ENCODE results near the gene CSPG4. TPM values are rescaled to one million over a fixed set of nuclear protein-coding genes. Genes with fewer than 3 reads are reported as not detected.
"Not testable (repeated sequence)": the region's sequence is repeated elsewhere in the genome, so short reads cannot be mapped to it uniquely, and the experiment has no call there.

CSPG4 gene
- total and polyA plus RNA-seq, 9 donors: 56.6 to 110 (median 85.1) TPM

- H3K4me3 ChIP-seq (ENCODE audit: low read length); H3K27me3 ChIP-seq (ENCODE audit: control insufficient read depth, insufficient read depth, low read length); H3K9me3 ChIP-seq (replicated peaks; ENCODE audit: control insufficient read depth, low read depth, low read length); H3K36me3 ChIP-seq (ENCODE audit: control insufficient read depth, insufficient read depth, low read length); DNase-seq: not testable (repeated sequence)
- no CpG with 5 or more reads among the region's 10 CpGs for WGBS (ENCODE audit: insufficient coverage)
- Histone ChIP-seq H3K27ac (ENCODE audit: low read length) (peak overlapping the region; percentile 69), H3K4me1 (ENCODE audit: control insufficient read depth, insufficient read depth, low read length) (peaks cover 66% of the 10 kb centered on the region)
Observed at GRCh38 chr15:75716249-75716950, 3.8 kb upstream of the CSPG4 start.

GRCh38 chr15:75715312-75715832 is 2.7 kb upstream of the CSPG4 start:
- WGBS (ENCODE audit: insufficient coverage): 60% methylated on average over 4 of the region's 10 CpGs
- not testable (repeated sequence) for H3K27me3 ChIP-seq (ENCODE audit: control insufficient read depth, insufficient read depth, low read length); DNase-seq; H3K4me3 ChIP-seq (ENCODE audit: low read length); H3K36me3 ChIP-seq (ENCODE audit: control insufficient read depth, insufficient read depth, low read length); H3K9me3 ChIP-seq (replicated peaks; ENCODE audit: control insufficient read depth, low read depth, low read length)
- Histone ChIP-seq H3K4me1 (ENCODE audit: control insufficient read depth, insufficient read depth, low read length) (peaks cover 60% of the 10 kb centered on the region), H3K27ac (ENCODE audit: low read length) (peak overlapping the region; percentile 57)

GRCh38 chr15:75714195-75714594 is 1.5 kb upstream of the CSPG4 start:
- Histone ChIP-seq H3K36me3 (ENCODE audit: control insufficient read depth, insufficient read depth, low read length) (no peaks in the 10 kb centered on the region), H3K27ac (ENCODE audit: low read length) (peak overlapping the region; percentile 20), H3K9me3 (replicated peaks; ENCODE audit: control insufficient read depth, low read depth, low read length) (no peaks in the 10 kb centered on the region), H3K4me1 (ENCODE audit: control insufficient read depth, insufficient read depth, low read length) (peaks cover 70% of the 10 kb centered on the region), H3K27me3 (ENCODE audit: control insufficient read depth, insufficient read depth, low read length) (peaks cover 8% of the 10 kb centered on the region), H3K4me3 (ENCODE audit: low read length) (no peak overlapping the region)
- 88% methylated on average over 2 of the region's 3 CpGs for WGBS (ENCODE audit: insufficient coverage)
- no peak for DNase-seq

- H3K27me3 ChIP-seq (ENCODE audit: control insufficient read depth, insufficient read depth, low read length): peaks cover 6% of the 10 kb centered on the region
- H3K27ac ChIP-seq (ENCODE audit: low read length): peak overlapping the region; percentile 80
- 24% methylated on average over 8 of the region's 9 CpGs for WGBS (ENCODE audit: insufficient coverage)
- H3K36me3 ChIP-seq (ENCODE audit: control insufficient read depth, insufficient read depth, low read length): no peaks in the 10 kb centered on the region
- peak; percentile 84 for DNase-seq
- H3K9me3 ChIP-seq (replicated peaks; ENCODE audit: control insufficient read depth, low read depth, low read length): no peaks in the 10 kb centered on the region
- H3K4me3 ChIP-seq (ENCODE audit: low read length): peak overlapping the region; percentile 83
- peaks cover 72% of the 10 kb centered on the region for H3K4me1 ChIP-seq (ENCODE audit: control insufficient read depth, insufficient read depth, low read length)
Observed at GRCh38 chr15:75713338-75713895, 769 bp upstream of the CSPG4 start.

- 15% methylated on average over 3 of the region's 7 CpGs for WGBS (ENCODE audit: insufficient coverage)
- H3K27ac ChIP-seq (ENCODE audit: low read length): peak overlapping the region; percentile 91
- not testable (repeated sequence) for H3K27me3 ChIP-seq (ENCODE audit: control insufficient read depth, insufficient read depth, low read length); H3K9me3 ChIP-seq (replicated peaks; ENCODE audit: control insufficient read depth, low read depth, low read length); H3K36me3 ChIP-seq (ENCODE audit: control insufficient read depth, insufficient read depth, low read length); DNase-seq
- peak overlapping the region; percentile 83 for H3K4me3 ChIP-seq (ENCODE audit: low read length)
- H3K4me1 ChIP-seq (ENCODE audit: control insufficient read depth, insufficient read depth, low read length): peaks cover 63% of the 10 kb centered on the region
Observed at GRCh38 chr15:75711495-75711894, 1.2 kb downstream of the CSPG4 start.

GRCh38 chr15:75710874-75711273 is 1.8 kb downstream of the CSPG4 start:
- not testable (repeated sequence) for DNase-seq; H3K27me3 ChIP-seq (ENCODE audit: control insufficient read depth, insufficient read depth, low read length); H3K4me3 ChIP-seq (ENCODE audit: low read length); H3K9me3 ChIP-seq (replicated peaks; ENCODE audit: control insufficient read depth, low read depth, low read length); H3K36me3 ChIP-seq (ENCODE audit: control insufficient read depth, insufficient read depth, low read length)
- Histone ChIP-seq H3K27ac (ENCODE audit: low read length) (peak overlapping the region; percentile 42), H3K4me1 (ENCODE audit: control insufficient read depth, insufficient read depth, low read length) (peaks cover 67% of the 10 kb centered on the region)
- no CpG with 5 or more reads among the region's 5 CpGs for WGBS (ENCODE audit: insufficient coverage)

- 23% methylated on average over 8 of the region's 15 CpGs for WGBS (ENCODE audit: insufficient coverage)
- DNase-seq: peak; percentile 93
- Histone ChIP-seq H3K4me1 (ENCODE audit: control insufficient read depth, insufficient read depth, low read length) (peaks cover 70% of the 10 kb centered on the region), H3K4me3 (ENCODE audit: low read length) (peak overlapping the region; percentile 15), H3K27ac (ENCODE audit: low read length) (peak overlapping the region; percentile 80)
- H3K27me3 ChIP-seq (ENCODE audit: control insufficient read depth, insufficient read depth, low read length); H3K36me3 ChIP-seq (ENCODE audit: control insufficient read depth, insufficient read depth, low read length); H3K9me3 ChIP-seq (replicated peaks; ENCODE audit: control insufficient read depth, low read depth, low read length): not testable (repeated sequence)
Observed at GRCh38 chr15:75709458-75709857, 3.2 kb downstream of the CSPG4 start.

GRCh38 chr15:75706682-75706954 is 6.0 kb downstream of the CSPG4 start:
- Histone ChIP-seq H3K27ac (ENCODE audit: low read length) (no peak overlapping the region), H3K9me3 (replicated peaks; ENCODE audit: control insufficient read depth, low read depth, low read length) (no peaks in the 10 kb centered on the region), H3K36me3 (ENCODE audit: control insufficient read depth, insufficient read depth, low read length) (peaks cover 7% of the 10 kb centered on the region), H3K4me3 (ENCODE audit: low read length) (no peak overlapping the region), H3K27me3 (ENCODE audit: control insufficient read depth, insufficient read depth, low read length) (no peaks in the 10 kb centered on the region), H3K4me1 (ENCODE audit: control insufficient read depth, insufficient read depth, low read length) (peaks cover 71% of the 10 kb centered on the region)
- no peak for DNase-seq
- 53% methylated on average over 2 of the region's 2 CpGs for WGBS (ENCODE audit: insufficient coverage)

- WGBS (ENCODE audit: insufficient coverage): 64% methylated on average over 6 of the region's 14 CpGs
- peak overlapping the region; percentile 91 for H3K27ac ChIP-seq (ENCODE audit: low read length)
- H3K4me3 ChIP-seq (ENCODE audit: low read length): no peak overlapping the region
Observed at GRCh38 chr15:75705854-75706681, 6.6 kb downstream of the CSPG4 start.

GRCh38 chr15:75705375-75705774 is 7.3 kb downstream of the CSPG4 start:
- Histone ChIP-seq H3K27ac (ENCODE audit: low read length) (peak overlapping the region; percentile 91), H3K4me1 (ENCODE audit: control insufficient read depth, insufficient read depth, low read length) (peaks cover 78% of the 10 kb centered on the region)
- not testable (repeated sequence) for H3K27me3 ChIP-seq (ENCODE audit: control insufficient read depth, insufficient read depth, low read length); H3K9me3 ChIP-seq (replicated peaks; ENCODE audit: control insufficient read depth, low read depth, low read length); DNase-seq; H3K4me3 ChIP-seq (ENCODE audit: low read length); H3K36me3 ChIP-seq (ENCODE audit: control insufficient read depth, insufficient read depth, low read length)
- no CpG with 5 or more reads among the region's 5 CpGs for WGBS (ENCODE audit: insufficient coverage)

More at GRCh38 chr15:75705854-75706681, 6.6 kb downstream of the CSPG4 start:
- Histone ChIP-seq H3K36me3 (ENCODE audit: control insufficient read depth, insufficient read depth, low read length) (peaks cover 7% of the 10 kb centered on the region), H3K4me1 (ENCODE audit: control insufficient read depth, insufficient read depth, low read length) (peaks cover 73% of the 10 kb centered on the region), H3K9me3 (replicated peaks; ENCODE audit: control insufficient read depth, low read depth, low read length) (no peaks in the 10 kb centered on the region), H3K27me3 (ENCODE audit: control insufficient read depth, insufficient read depth, low read length) (no peaks in the 10 kb centered on the region)
- no peak for DNase-seq

All from muscle of leg (tissue), 11 donors.